Peyer's patch (tissue), 4 donors: ENCODE measurements around the gene ITCH.

ENCODE experiments used
- CTCF ChIP-seq, 6 experiments: fragments of 450-650 bp in 4 of 6; fragments of 200-600 bp in 2 of 6; sonication (generic) in 1 of 6; IDR thresholded peaks; one replicate each; pipeline ENCODE4 v1.5.1; 2017 to 2019; ENCODE audit warnings: antibody characterized with exemption in 6 of 6, mild to moderate bottlenecking in 3 of 6, moderate library complexity in 1 of 6
- POLR2A ChIP-seq, 2 donors: fragments of 450-650 bp; IDR thresholded peaks; one replicate each; pipeline ENCODE4 v1.5.1; 2017; ENCODE audit warnings: antibody characterized with exemption in 2 of 2, mild to moderate bottlenecking in 2 of 2, moderate library complexity in 2 of 2

- TF ChIP-seq CTCF (IDR thresholded peaks at IDR 0.05) (no peak), POLR2A (IDR thresholded peaks at IDR 0.05) (no peak)
Observed at GRCh38 chr20:34493646-34494045, 130.6 kb downstream of the ITCH start.
